Stimulated activated CD8-positive, alpha-beta memory T cell treated with anti-CD3 and anti-CD28 coated beads, Interleukin-4, amount 100 ng/mL, for 4 hours (primary cell): ENCODE results near the gene NMBR.
"Not testable (repeated sequence)": the region's sequence is repeated elsewhere in the genome, so short reads cannot be mapped to it uniquely, and the experiment has no call there.

Experiments
- DNase-seq, 2 donors: peaks; one replicate each; pipeline ENCODE4 v3.0.0-alpha.2; 2020; ENCODE audit warnings: low read depth in 2 of 2, low spot score in 1 of 2

Gene NMBR

GRCh38 chr6:142062861-142063260, 84.1 kb downstream of the NMBR start:
- not testable (repeated sequence) for DNase-seq

GRCh38 chr6:142058551-142059290, 88.2 kb downstream of the NMBR start:
- DNase-seq = no peak

- no peak for DNase-seq
Measured at GRCh38 chr6:142055219-142055618, 91.7 kb downstream of the NMBR start.

DNA sequence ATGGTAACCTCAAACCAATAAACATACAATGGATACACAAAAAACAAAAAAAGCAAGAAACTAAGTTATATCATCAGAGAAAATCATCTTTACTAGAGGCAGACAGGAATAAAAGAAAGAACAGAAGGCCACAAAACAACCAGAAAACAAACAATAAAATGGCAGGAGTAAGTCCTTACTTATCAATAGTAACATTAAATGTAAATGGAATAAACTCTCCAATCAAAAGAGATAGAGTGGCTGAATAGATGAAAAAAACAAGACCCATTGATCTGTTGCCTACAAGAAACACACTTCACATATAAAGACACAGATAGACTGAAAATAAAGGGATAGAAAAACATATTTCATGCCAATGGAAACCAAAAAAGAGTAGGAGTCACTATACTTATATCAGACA, 95.5 kb downstream of the NMBR start:
- no peak for DNase-seq

GRCh38 chr6:142048593-142048980, 98.3 kb downstream of the NMBR start:
- no peak for DNase-seq

- DNase-seq = no peak
Measured at GRCh38 chr6:142047934-142048592, 98.9 kb downstream of the NMBR start.

GRCh38 chr6:142045380-142046278, 101.3 kb downstream of the NMBR start:
- DNase-seq = no peak

- no peak for DNase-seq
Measured at GRCh38 chr6:142035890-142036289, 111.0 kb downstream of the NMBR start.

DNA sequence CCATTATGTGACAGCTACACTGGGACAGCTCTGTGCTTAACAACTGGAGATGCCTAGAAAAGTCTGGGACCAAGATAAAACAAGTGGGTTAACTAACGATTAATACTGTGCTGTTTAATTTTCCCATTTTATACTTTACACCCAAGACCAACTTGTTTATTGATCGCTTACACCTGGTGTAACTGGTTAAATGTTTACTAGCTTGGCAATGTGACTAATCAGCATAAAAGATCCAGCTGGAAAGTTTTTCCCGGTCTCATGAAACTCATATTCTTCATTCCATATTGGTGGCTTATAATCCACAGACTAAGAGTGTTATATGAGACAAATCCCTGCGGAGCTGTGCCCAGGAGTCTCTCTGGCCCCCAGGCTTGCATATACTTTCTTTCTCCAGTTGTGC, 115.9 kb downstream of the NMBR start:
- no peak for DNase-seq

GRCh38 chr6:142030115-142030619, 116.8 kb downstream of the NMBR start:
- DNase-seq = no peak

DNA sequence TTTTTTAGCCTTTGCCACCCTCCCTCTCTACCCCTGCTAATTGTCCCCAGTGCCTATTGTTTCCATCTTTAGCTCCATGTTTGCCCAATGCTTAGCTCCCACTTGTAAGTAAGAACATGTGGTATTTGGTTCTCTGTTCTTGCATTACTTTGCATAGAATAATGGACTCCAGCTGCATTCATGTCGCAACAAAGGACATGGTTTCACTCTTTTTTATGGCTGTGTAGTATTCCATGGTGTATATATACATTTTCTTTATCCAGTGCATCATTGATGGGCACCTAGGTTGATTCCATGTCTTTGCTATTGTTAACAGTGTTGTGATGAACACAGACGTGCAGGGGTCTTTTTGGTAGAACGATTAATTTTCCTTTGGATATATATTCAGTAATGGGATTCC, 118.4 kb downstream of the NMBR start:
- no peak for DNase-seq

- DNase-seq = not testable (repeated sequence)
Measured at GRCh38 chr6:142027804-142028203, 119.1 kb downstream of the NMBR start.

DNA sequence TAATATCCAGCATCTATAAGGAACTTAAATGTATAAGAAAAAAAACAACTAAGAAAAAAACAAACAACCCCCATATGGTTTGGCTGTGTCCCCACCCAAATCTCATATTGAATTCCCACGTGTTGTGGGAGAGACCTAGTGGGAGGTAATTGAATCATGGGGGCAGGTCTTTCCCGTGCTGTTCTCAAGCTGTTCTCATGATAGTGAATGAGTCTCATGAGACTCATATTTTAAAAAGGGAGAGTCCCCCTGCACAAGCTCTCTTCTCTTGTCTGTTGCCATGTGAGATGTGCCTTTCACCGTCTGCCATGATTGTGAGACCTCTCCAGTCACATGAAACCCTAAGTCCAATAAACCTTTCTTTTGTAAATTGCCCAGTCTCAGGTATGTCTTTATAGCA, 119.8 kb downstream of the NMBR start:
- DNase-seq = no peak

GRCh38 chr6:142026471-142026870, 120.5 kb downstream of the NMBR start:
- DNase-seq = no peak
